Activated T-cell treated with anti-CD3 and anti-CD28 coated beads for 1 hour (primary cell): ENCODE data around the gene ADCY6.

ENCODE experiments used
- DNase-seq: peaks from one replicate; pipeline ENCODE4 v3.0.0-alpha.2; 2020; ENCODE audit warnings: low read depth

The ADCY6 gene

DNA sequence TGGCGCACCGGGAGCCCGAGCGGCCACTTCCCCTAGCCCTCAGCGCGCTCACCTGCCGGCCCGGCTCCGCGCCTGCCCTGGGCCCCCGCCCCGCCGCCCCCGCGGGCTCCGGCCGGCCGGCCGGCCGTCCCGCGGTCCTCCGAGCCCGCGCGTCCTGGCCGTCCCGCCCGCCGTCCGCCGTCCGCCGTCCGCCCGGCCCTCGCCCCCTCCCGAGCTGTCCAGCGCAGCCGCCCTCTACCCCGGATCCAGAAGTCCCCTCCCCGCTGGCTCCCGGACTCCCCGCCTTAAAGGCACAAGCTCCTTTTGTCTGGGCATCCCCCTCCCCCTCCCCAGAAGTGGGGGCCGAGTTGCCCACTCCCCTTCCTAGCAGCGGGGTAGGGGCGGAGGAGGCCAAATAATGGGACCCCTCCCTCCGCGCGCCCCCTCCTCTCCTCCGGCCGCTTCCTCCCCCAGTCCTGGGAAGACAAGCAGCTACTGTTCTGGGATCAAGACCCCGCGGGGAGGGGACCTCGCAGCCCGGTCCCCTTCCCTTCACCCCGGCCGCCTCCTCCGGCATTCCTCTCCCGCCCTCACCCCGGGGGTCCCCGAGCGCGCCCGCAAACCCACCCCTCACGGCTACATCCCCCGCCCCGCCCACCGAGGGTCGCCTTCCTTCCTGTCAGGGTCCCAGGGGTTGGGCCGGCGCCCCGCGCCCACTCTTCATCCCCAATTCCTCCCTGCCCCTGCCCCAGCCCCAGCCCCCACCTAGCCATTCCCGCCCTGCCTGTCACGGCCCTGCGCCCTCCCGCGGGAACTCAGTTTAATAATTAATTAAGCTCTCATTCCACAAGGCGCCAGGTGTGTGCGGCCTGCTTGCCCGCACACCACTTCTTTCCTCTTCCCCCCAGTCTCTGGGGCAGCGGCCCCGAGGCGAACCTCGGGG is at the start of gene ADCY6:
Gene ADCY6, minus strand, starts transcription at position 236 of the 922 bp plus-strand sequence. CDS start 5,655 bp downstream, outside the sequence.
- no peak for DNase-seq

DNA sequence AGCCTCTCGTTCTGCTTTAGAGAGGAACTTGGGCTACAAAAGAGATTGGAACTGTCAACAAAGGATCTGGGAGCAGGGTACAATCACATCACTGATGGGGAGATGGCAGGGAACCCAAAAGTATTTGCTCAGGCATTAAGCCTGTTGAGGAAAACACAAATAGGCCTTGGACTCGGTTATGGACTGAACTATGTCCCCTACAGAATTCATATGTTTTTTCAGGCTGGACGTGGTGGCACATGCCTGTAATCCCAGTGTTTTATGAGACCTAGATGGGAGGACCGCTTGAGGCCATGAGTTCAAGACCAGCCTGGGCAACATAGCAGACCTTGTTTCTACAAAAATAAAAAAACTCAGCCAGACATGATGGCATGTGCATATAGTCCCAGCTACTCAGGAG is 49.2 kb upstream of the ADCY6 start:
- no peak for DNase-seq

DNA sequence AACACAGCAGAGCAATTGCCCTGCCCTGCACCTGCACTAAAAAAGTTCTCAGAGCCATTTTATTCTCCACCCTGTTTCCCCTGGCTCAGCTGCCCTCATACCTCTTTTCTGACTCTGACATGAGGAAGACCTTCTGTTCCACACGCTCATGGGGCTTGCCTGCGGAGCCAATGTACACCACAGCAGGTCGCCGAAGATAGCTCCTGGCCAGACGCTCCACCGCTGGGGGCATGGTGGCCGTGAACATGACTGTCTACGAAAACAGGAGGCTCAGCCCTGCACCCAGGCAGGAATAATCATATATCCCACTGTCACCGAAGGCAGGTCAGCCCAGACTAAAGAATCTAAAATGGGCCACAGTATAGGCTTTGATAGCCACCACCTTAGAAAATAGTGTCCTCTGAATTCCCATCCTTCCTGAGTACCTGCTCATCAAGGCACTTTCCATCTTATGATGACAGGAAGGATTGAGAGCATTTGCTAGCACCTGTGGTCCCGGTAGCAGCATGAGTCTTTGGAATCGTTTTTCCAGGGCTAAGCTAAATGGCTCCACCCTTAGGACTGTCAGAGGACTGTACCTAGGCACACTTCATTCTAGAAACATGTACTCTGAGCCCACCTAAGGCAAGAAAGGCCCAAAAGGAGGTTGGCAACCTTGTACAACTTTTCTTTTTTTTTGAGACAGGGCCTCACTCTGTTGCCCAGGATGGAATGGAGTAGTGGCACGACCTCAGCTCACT is 43.6 kb upstream of the ADCY6 start:
- no peak for DNase-seq

DNA sequence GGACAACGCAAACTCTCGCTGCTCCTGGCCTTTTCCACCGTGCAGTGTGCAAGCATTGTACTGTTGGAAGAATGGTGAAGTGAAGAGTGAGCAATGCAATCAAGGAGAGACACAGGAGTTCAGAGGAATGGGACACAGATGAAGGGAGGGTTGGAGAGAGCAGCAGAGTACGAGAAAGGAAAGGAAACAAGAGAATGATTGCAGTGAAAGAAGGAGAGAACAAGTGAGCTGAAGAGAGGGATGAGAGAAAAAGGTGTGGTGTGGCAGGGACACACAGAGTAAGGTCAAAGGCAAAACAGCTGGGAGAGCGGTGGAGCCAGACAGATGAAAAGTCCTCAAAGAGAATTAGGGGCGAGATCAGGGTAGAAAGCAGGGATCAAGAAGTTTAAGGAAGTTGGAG is 42.4 kb upstream of the ADCY6 start:
- no peak for DNase-seq

DNA sequence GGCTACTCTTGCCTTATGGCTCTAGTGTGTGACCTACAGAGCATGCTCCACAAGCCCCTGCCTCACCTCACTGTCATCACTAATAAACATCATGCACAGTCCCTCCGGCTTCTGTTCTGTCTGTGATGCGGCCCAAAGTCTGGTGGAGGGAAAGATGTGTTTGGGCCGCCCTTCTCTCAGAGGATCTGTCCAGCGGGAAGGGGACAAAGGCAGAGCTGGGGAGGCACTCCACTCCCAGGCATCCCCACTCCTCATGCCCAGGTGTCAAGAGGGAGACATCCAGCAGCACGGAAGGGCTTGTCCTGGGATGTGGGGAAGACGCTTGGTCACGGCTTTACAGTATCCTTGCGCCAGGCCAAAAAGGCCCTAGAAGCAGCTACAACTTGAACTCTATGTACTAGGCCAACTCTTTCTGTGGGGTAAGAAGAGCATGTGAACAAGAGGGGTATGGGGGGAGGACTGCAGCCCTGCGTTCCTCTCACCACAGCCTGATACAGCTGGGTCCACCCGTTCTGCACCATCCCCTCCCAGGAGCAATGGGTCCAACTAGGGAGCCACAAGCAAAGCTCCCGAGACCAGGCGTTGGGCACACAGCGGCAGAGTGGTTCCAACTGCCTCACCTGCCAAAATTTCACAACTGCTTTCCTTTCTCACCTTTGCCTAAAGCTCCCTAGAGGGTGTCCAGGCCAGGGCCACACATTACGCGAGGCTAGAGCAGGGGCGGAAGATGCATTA is 40.1 kb upstream of the ADCY6 start:
- DNase-seq: no peak

DNA sequence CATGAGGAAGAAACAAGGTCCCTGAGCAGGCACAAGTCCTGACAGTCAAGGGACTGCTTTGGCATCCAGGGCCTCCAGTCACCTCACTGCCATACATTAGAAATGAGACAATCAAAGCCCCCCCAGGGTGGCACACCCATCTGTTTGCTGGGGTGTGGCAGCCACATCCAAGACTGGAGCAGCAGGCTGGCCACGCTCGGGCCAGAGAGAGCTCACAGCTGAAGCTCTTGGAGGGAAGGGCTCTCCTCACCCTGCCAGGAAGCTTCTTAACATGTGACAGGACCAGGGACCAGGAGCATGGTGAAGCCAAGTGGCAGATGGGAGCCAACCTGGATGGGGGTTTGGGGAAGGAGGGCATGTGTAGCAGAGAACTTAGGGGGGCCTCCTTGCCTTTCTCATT is 39.4 kb upstream of the ADCY6 start:
- no peak for DNase-seq

DNA sequence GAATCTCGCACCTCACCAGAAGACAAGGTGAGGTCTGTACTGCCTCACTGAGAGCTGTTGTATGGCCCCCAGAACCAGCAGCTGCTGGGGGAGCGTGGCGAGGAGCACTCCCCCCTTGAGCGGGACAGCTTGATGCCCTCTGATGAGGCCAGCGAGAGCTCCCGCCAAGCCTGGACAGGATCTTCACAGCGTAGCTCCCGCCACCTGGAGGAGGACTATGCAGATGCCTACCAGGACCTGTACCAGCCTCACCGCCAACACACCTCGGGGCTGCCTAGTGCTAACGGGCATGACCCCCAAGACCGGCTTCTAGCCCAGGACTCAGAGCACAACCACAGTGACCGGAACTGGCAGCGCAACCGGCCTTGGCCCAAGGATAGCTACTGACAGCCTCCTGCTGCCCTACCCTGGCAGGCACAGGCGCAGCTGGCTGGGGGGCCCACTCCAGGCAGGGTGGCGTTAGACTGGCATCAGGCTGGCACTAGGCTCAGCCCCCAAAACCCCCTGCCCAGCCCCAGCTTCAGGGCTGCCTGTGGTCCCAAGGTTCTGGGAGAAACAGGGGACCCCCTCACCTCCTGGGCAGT is 38.7 kb upstream of the ADCY6 start:
- no peak for DNase-seq

DNA sequence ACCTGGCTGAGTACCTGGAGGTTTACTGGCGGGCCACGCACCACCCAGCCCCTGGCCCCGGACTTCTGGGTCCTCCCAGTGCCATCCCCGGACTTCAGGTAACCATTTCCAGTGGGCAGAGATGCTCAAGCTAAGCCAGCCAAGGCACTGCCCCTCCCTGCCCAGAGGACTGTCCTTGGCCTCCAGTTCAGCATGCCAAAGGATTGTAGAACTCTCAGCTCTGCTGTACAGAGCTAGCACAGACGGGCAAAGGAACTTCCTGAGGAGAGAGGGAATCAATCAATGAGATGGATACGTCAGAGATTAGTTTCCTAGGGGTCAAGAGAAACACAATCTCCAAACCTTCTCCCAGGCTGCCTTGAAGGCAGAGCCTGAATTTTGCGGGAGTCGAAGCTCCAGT is 38.1 kb upstream of the ADCY6 start:
- no peak for DNase-seq

DNA sequence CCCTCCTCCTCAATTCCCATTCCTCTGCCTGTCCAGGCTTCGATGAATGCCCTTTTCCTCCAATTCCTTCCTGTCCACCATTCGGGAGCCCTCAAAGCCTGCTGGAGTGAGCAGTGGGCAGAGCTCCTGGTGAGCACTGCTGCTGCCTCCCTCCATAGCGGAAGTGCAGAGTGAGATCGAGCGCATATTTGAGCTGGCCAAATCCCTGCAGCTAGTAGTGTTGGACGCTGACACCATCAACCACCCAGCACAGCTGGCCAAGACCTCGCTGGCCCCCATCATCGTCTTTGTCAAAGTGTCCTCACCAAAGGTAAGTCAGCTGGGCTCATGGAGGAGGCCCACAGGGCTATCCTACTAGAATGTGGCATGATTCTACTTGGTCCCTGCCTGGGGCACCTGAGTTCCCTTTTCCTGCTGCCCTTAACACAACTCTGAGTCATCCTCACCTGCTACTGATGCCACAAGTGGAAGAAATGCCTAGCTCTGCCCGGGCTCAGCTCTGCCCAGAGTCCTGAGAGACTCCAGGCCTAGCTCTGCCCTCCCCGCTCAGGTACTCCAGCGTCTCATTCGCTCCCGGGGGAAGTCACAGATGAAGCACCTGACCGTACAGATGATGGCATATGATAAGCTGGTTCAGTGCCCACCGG is 37.4 kb upstream of the ADCY6 start:
- DNase-seq: no peak

DNA sequence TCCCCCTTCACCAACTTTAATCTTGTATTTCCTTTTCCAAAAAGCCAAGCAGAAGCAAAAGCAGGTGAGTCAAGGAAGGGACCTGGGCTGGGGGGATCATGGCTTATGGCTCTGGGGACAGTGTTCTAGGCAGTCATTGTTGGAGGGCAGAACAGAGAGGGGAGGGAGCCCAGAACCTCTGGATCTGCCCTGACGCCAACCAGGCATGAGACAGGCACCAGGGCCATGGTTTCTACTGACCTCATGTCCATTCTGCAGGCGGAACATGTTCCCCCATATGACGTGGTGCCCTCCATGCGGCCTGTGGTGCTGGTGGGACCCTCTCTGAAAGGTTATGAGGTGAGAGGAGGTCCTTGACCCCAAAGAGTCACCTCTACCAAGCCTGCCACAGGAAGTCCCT is 36.0 kb upstream of the ADCY6 start:
- no peak for DNase-seq

DNA sequence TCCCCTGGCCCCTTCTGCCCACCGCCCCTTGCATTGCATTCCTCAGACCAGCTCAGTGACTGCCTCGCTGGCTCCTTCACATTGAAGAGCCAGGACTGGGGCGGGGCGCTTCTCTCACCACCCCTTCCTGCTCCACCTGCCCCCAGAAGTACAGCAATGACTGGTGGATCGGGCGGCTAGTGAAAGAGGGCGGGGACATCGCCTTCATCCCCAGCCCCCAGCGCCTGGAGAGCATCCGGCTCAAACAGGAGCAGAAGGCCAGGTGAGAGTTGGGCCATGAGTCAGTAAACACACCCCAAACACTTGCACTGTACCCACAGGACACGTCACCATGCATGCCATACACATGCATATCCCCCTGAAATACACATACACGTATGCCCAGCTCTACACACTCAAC is 35.2 kb upstream of the ADCY6 start:
- no peak for DNase-seq

DNA sequence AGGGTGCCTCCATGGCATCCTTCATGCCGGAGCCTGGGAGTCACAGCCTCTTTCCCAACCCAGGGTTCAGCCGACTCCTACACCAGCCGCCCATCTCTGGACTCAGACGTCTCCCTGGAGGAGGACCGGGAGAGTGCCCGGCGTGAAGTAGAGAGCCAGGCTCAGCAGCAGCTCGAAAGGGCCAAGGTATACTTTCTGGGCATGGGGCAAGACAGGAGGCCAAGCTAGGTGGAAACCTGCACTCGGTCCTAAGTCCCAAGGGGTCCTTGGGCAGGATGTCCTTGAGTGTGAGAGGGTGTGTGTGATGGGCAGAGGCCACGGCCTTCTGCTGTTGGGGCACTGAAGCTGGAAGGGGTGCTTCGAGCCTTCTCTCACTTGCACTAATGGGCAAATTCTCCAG is 34.4 kb upstream of the ADCY6 start:
- no peak for DNase-seq

DNA sequence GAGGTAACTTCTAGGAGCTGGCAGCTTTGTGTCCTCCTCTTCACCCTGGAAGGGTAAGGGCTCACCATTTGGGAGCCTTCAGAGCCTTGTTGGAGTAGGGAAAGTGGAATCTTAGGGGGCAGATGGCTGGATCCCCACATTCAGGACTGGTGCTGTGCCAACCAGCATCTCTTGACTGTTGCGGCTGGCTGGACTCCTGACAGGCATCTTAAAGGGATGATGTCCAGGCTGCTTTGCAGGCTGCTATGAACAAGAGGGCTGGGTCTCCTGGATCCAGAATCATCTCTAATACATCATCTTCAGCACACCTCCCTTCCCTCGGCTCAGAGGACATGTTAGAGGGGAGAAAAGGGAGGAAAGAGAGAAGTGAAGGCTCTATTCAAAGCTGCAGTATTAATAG is 33.8 kb upstream of the ADCY6 start:
- DNase-seq: no peak

DNA sequence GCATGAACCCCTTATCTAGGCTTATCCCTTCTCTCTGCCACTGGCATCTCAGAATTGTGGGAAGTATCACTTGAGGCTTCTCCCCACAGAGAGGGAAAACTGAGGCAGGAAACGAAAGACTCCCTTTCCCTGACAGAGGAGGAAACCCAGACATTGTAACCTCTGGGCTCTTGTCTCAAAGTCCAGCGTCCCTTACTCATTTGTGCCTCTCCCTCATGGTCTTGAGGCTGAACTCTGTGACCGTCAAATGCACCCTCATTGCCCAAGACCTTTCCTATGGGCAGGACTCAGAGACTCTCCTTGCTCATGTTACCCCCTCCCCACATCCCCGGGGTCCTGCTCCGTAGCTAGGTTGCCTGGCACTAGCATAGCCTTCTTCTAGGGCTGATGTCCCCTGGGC is 33.2 kb upstream of the ADCY6 start:
- no peak for DNase-seq

DNA sequence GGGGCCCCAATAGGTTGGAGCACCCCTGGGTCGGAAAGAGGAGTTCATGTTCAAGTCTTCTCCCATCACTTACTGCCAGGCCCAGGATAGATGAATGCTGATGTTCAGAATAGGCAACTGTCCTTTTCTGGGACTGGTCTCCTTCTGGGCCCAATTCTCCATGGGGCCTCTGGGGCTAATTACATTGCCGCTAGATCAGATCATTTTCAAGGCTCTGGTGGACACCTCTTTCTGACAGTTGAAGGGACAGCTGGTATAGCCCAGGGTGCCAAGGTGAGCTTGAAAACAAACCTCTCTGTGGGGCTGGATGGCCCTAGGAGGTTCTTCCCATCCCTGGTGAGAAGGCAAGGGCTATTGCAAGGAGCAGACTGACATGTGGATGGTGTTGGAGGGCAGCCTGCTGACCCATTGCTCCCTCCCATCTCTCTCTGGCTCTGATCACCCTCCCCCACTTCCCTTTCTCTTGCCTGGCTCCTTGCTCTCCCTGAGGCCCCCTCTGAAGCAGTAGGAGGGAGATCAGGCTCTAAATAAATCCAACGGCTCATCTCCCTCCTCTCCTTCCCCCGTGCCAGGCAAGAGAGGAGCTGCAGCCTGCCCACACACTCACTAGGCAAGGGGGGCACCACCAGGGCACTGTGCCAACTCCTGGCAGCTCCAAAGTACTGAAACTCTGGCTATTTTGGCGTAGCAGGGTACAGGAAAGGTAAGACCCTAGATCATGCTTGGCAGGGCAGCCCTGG is 31.3 kb upstream of the ADCY6 start:
- DNase-seq: no peak

DNA sequence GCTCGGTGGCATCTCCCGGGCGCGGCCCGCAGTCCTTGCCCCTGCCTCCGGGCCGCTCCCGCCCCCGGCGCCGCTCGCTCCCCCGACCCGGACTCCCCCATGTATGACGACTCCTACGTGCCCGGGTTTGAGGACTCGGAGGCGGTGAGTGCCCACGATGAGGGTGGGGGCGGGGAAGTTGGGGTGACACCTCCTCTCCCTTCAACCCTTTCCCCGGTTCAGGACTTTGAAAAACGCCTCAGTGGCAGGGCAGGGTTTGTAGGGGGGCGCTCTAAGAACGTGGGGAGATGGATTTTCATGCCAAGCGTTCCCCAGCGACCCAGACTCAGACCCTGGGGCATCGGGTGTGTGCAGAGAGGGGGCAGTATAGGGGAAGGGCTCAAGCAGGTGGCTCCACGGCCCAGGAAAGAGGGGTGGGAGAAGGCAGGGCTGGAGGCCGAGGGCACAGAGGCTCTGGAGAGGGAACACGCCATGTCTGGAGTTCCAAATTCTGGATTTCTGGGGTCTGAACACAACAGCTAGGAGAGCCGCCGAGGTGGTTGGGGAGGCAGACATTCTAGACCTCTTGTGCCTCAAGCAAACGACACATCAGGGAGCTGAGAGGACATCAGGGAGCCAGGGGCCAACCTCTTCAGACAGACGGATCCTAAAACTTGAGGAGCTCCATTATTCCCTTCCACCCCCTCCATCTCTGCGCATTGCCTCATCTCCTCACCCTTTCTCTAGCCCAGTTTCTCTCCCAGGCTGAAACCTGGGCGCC is 30.1 kb upstream of the ADCY6 start:
- DNase-seq: no peak

DNA sequence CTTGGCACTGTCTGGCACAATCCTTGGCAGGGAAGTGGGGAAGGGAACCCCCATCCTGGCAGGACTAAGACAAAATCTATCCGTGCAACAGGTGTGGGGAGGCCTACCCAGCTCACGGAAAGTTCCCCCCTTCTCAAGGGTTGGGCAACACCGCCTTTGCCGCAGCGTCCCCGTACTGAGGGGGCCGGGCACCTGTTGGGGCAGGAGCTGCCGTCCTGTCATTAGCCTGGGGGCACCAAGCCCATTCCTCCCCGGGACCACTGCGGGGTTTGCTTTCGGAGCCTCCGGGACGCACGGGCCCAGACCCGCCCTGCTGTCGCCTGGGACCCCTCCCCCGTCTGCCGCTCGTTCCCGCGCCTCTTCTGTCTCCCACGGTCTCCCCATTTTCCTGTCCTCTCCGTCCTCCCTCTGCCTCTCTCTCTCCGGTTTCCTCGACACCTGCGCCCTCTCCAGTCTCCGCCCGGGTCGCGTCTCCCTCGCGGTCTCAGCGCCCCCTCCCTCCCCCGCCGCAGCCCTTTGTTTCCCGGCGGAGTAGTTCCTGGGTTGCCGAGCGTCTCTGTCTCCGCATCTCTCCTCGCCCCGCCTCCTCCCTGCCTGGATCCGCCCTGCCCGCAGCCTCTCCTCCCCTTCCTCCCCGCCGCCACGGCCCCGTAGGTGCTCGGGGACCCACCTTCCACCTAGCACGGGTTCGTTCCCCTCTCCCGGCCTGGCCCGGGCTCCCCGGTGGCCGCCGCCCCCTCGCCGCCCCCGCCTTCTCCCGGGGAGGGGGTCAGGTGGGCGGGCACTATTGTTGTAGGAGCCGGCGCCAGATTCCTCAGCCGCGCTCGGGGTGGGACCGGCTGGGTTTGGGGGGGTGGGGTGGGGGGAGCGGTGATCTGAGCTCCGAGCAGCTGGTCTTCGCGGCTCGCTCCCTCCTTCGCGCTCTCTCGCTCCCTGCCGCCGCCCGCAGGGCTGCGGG is 29.3 kb upstream of the ADCY6 start, which contains the start of gene CACNB3:
Gene CACNB3, plus strand, starts transcription at position 624 of the 958 bp plus-strand sequence. CDS start 434 bp downstream, outside the sequence.
- peak; percentile 69 for DNase-seq

DNA sequence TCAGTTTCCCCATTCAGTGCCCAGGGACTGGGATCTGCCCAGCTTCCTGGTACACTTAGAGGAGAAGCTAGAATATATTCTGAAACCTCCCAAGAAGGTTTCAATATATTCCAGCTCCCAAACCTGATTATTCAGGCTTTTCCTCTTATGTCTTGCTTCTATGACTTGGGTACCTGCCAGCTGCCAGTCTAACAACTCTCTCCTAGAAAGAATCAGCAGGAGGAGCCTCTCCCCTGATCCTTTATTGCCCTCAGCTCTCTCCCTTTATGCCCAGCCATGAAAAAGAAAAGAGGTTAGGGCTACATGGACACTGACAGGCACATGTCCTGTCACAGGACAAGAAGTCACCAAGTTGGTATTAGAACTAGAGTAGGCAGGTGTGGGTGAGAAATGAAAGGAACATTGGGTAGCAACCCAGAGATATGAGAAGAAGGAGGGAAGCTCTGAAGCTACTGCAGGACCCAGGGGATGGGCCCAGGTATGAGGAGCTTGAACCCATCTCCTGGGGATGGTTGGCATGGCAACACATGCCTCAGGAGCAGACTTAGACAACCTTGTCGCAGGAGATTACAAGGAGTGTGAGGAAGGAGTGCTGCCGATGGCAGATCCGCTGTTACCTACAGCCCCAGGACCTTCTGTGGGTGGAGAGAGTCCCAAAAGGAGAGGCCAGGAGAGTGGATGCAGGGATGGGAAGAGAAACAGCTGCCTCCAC is 27.4 kb upstream of the ADCY6 start:
- DNase-seq: no peak
